A673 (cell line): Measurements from ENCODE around the gene PKNOX2.

Experiments used
- EZH2 ChIP-seq: fragments of 200-600 bp; sonication (generic); IDR thresholded peaks from 2 replicates; pipeline ENCODE4 v1.6.1; 2017; ENCODE audit warnings: borderline replicate concordance, low read depth, mild to moderate bottlenecking, mixed read lengths, antibody characterized with exemption, low read length; ENCODE audit not compliant: poor library complexity, severe bottlenecking
- TF ChIP-seq, protein P1 (sequence below): fragments of 300-800, 200-600 bp; sonication (generic); conservative IDR thresholded peaks from 2 replicates; pipeline ENCODE4 v1.5.1; 2017; ENCODE audit warnings: low read depth, mild to moderate bottlenecking, antibody characterized with exemption, low read length, moderate library complexity, mixed read lengths

DNA sequence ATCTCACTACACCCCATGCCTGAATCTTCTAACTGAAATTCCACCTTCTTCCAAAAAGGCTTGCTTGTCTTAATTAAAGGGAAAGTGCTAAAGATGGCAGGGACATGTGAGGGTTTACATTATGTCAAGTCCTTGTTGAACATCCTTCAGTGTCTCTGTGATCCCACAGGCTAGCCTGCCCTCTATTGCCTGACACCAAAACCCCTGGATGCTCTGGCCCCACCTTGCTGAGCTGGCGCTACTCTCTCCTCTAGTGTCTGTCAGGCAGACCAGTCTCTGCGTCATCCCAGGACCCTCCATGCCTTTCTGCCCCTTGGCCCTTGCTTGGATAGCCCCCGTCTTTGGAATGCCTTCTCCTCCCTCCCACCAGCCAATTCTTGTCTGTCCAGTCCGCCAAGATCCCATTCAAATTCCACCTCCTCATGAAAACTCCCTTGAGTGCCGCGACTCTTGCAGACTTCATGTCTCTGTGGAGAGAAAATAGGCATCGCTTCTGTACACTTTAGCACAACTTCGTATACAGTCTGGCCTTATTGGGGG lies 69.3 kb downstream of the PKNOX2 start:
- TF ChIP-seq, protein P1, sequence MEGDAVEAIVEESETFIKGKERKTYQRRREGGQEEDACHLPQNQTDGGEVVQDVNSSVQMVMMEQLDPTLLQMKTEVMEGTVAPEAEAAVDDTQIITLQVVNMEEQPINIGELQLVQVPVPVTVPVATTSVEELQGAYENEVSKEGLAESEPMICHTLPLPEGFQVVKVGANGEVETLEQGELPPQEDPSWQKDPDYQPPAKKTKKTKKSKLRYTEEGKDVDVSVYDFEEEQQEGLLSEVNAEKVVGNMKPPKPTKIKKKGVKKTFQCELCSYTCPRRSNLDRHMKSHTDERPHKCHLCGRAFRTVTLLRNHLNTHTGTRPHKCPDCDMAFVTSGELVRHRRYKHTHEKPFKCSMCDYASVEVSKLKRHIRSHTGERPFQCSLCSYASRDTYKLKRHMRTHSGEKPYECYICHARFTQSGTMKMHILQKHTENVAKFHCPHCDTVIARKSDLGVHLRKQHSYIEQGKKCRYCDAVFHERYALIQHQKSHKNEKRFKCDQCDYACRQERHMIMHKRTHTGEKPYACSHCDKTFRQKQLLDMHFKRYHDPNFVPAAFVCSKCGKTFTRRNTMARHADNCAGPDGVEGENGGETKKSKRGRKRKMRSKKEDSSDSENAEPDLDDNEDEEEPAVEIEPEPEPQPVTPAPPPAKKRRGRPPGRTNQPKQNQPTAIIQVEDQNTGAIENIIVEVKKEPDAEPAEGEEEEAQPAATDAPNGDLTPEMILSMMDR: no peak
- TF ChIP-seq EZH2: no peak
